HEK293T (cell line): ENCODE data around the gene SMPD3.

ENCODE experiments used
- ARNT ChIP-seq: fragments of 450-650 bp; IDR thresholded peaks from 2 replicates; pipeline ENCODE4 v1.6.1; 2017; ENCODE audit warnings: mild to moderate bottlenecking
- BHLHE40 ChIP-seq: fragments of 450-650 bp; IDR thresholded peaks from 2 replicates; pipeline ENCODE4 v1.6.1; 2016; ENCODE audit warnings: mild to moderate bottlenecking, moderate library complexity, borderline replicate concordance
- ELF4 ChIP-seq: fragments of 450-650 bp; IDR thresholded peaks from 2 replicates; pipeline ENCODE4 v1.6.1; 2017; ENCODE audit warnings: antibody characterized with exemption
- FOXA1 ChIP-seq: fragments of 450-650 bp; IDR thresholded peaks from 2 replicates; pipeline ENCODE4 v1.6.1; 2016; ENCODE audit warnings: mild to moderate bottlenecking
- FOXK2 ChIP-seq: fragments of 450-650 bp; IDR thresholded peaks from 2 replicates; pipeline ENCODE4 v1.6.1; 2016; ENCODE audit warnings: mild to moderate bottlenecking
- FOXM1 ChIP-seq: fragments of 450-650 bp; IDR thresholded peaks from 2 replicates; pipeline ENCODE4 v1.6.1; 2017; ENCODE audit warnings: mild to moderate bottlenecking, borderline replicate concordance
- HDGF ChIP-seq: fragments of 450-650 bp; IDR thresholded peaks from 2 replicates; pipeline ENCODE4 v1.6.1; 2017; ENCODE audit warnings: antibody characterized with exemption, borderline replicate concordance
- SP1 ChIP-seq: fragments of 450-650 bp; IDR thresholded peaks from 2 replicates; pipeline ENCODE4 v1.6.1; 2017
- SUZ12 ChIP-seq: fragments of 450-650 bp; IDR thresholded peaks from 2 replicates; pipeline ENCODE4 v1.6.1; 2016; ENCODE audit warnings: mild to moderate bottlenecking
- TARDBP ChIP-seq: fragments of 450-650 bp; IDR thresholded peaks from 2 replicates; pipeline ENCODE4 v1.6.1; 2016
- ZNF384 ChIP-seq: fragments of 450-650 bp; IDR thresholded peaks from 2 replicates; pipeline ENCODE4 v1.6.1; 2016
- TF ChIP-seq, protein P1 (sequence below): fragments of 450-650 bp; IDR thresholded peaks from 2 replicates; pipeline ENCODE4 v1.6.1; 2016

DNA sequence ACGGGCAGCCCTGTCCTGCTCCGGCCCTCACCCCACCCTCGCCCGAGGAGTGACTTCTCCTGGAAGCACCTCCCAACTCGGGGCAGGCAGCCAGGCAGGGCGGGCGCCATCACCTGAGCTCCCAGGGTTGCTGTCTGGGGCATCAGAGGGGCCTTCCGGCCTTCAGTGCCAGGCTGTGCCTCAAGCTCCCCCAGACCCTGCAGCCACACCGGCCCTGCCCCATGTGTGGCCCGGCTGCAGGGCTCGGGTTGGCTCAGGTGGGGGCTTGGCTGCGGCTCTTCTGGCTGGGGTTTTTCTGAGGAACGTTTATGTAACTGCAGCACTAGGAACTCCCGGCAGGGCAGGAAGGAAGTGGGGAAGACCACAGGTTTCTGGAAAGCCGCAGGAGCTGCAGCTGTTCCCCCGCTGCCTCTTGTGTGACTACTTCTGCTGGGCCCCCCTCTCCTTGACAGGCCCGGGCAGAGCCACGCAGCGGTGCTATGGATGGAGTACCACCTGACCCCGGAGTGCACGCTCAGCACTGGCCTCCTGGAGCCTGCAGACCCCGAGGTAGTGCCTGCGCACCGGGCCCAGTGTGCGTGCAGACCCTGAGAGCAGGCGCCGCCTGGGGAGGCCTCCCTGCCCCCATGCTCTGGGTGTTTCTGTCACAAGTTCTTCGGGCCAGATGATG is 91.9 kb downstream of the SMPD3 start:
- TF ChIP-seq FOXA1 (no peak), ZNF384 (no peak), HDGF (no peak), SP1 (no peak), FOXM1 (no peak), BHLHE40 (no peak), ARNT (no peak), SUZ12 (no peak), TARDBP (no peak), ELF4 (no peak), FOXK2 (no peak)
- TF ChIP-seq, protein P1, sequence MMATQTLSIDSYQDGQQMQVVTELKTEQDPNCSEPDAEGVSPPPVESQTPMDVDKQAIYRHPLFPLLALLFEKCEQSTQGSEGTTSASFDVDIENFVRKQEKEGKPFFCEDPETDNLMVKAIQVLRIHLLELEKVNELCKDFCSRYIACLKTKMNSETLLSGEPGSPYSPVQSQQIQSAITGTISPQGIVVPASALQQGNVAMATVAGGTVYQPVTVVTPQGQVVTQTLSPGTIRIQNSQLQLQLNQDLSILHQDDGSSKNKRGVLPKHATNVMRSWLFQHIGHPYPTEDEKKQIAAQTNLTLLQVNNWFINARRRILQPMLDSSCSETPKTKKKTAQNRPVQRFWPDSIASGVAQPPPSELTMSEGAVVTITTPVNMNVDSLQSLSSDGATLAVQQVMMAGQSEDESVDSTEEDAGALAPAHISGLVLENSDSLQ = no peak
